ENCODE results near the gene ZC2HC1B.

GRCh38 chr6:143982968-143983367 is 118.7 kb downstream of the ZC2HC1B start:
- TF ChIP-seq CTCF (IDR thresholded peaks at IDR 0.05; ENCODE audit: poor library complexity) = no peak
- TF ChIP-seq EZH2 (IDR thresholded peaks at IDR 0.05; ENCODE audit: borderline replicate concordance) = no peak
